ENCODE measurements around the gene FMN2.

FMN2 gene

GRCh38 chr1:240128366-240128765 lies 36.7 kb downstream of the FMN2 start:
- H3K27ac ChIP-seq (replicated peaks): no peak overlapping the region
- TF ChIP-seq CTCF (IDR thresholded peaks at IDR 0.05; ENCODE audit: insufficient read depth, low read length): no peak
- no peak overlapping the region for H3K4me3 ChIP-seq (replicated peaks; ENCODE audit: insufficient read depth, low read length)
- no peak for DNase-seq (ENCODE audit: low read depth in 1 of 2, low spot score in 1 of 2)
- H3K27me3 ChIP-seq (ENCODE audit: insufficient read depth, poor library complexity, severe bottlenecking): no peaks in the 10 kb centered on the region

- Histone ChIP-seq H3K4me3 (replicated peaks; ENCODE audit: insufficient read depth, low read length) (no peak overlapping the region), H3K27ac (replicated peaks) (no peak overlapping the region), H3K27me3 (ENCODE audit: insufficient read depth, poor library complexity, severe bottlenecking) (no peaks in the 10 kb centered on the region)
- DNase-seq (ENCODE audit: low read depth in 1 of 2, low spot score in 1 of 2): no peak
- TF ChIP-seq POLR2AphosphoS5 (IDR thresholded peaks at IDR 0.05; ENCODE audit: low read depth) (no peak), SPI1 (IDR thresholded peaks at IDR 0.05; ENCODE audit: borderline replicate concordance, low read depth) (no peak), CTCF (IDR thresholded peaks at IDR 0.05; ENCODE audit: insufficient read depth, low read length) (no peak), REST (IDR thresholded peaks at IDR 0.05; ENCODE audit: insufficient replicate concordance, low read depth) (no peak), GABPA (IDR thresholded peaks at IDR 0.05; ENCODE audit: low read depth) (no peak)
Observed at GRCh38 chr1:240134113-240134512, 42.4 kb downstream of the FMN2 start.

GRCh38 chr1:240134596-240134995 lies 42.9 kb downstream of the FMN2 start:
- Histone ChIP-seq H3K27ac (replicated peaks) (no peak overlapping the region), H3K4me3 (replicated peaks; ENCODE audit: insufficient read depth, low read length) (no peak overlapping the region), H3K27me3 (ENCODE audit: insufficient read depth, poor library complexity, severe bottlenecking) (no peaks in the 10 kb centered on the region)
- no peak for TF ChIP-seq POLR2AphosphoS5 (IDR thresholded peaks at IDR 0.05; ENCODE audit: low read depth)
- TF ChIP-seq CTCF (IDR thresholded peaks at IDR 0.05; ENCODE audit: insufficient read depth, low read length): no peak
- TF ChIP-seq GABPA (IDR thresholded peaks at IDR 0.05; ENCODE audit: low read depth): no peak
- TF ChIP-seq REST (IDR thresholded peaks at IDR 0.05; ENCODE audit: insufficient replicate concordance, low read depth): no peak
- TF ChIP-seq SPI1 (IDR thresholded peaks at IDR 0.05; ENCODE audit: borderline replicate concordance, low read depth): no peak
- no peak for DNase-seq (ENCODE audit: low read depth in 1 of 2, low spot score in 1 of 2)

GRCh38 chr1:240136402-240136801 lies 44.7 kb downstream of the FMN2 start:
- Histone ChIP-seq H3K4me3 (replicated peaks; ENCODE audit: insufficient read depth, low read length) (no peak overlapping the region), H3K27ac (replicated peaks) (no peak overlapping the region), H3K27me3 (ENCODE audit: insufficient read depth, poor library complexity, severe bottlenecking) (no peaks in the 10 kb centered on the region)
- no peak for TF ChIP-seq GABPA (IDR thresholded peaks at IDR 0.05; ENCODE audit: low read depth)
- no peak for DNase-seq (ENCODE audit: low read depth in 1 of 2, low spot score in 1 of 2)
